Stimulated activated CD4-positive, alpha-beta T cell treated with anti-CD3 and anti-CD28 coated beads, Interleukin-15, amount 100 ng/mL, for 1 hour (primary cell): ENCODE results near the gene KAT7.

Source experiments
- DNase-seq, 2 donors: peaks; one replicate each; pipeline ENCODE4 v3.0.0-alpha.2; 2020; ENCODE audit warnings: low read depth in 1 of 2, low spot score in 1 of 2

The KAT7 gene

DNA sequence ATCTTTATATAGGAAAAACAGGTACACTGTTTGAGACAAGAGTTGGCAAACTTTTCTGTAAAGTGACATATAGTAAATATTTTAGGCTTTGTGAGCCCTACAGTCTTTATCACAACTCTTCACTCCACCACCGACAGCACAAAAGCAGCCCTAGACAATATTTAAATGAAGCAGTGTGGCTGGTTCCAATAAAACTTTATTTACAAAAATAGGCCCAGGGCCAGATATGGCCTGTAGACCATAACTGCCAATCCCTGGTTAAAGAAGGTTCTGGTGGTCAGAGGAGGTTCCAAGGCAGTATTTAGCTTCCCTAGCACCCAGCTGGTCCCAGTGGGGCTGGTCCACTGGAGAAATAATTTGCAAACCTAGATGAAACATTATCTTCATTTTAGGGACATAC lies 28.2 kb upstream of the KAT7 start:
- no peak for DNase-seq

DNA sequence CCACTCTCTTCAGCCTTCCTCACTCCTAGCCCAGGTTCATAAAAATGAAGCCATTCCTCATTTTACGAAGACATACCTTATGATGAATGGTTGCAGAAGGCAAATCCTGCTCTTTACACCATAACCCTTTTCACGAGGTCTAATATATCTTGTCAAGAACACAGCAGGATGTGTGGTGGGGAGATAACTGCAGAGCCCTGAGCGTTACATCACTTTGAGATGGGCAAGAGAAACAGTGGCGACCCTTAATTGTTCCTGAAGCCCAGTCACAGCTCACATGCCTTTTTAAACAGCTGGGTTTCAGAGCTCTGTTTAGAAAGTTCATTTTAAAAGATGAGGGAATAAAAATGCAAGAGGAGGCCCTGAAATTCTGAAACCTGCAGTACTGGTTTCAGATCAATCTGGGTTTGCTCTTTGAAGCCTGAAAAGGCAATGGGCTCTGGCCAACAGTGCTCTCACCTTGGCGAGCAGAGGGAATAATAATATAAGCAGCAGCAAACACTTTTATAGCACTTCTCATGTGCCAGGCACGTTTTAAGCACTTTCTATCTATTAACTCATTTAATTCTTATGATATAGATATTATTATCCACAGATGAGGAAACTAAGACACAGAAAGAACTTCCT lies 27.4 kb upstream of the KAT7 start:
- DNase-seq, result no peak

DNA sequence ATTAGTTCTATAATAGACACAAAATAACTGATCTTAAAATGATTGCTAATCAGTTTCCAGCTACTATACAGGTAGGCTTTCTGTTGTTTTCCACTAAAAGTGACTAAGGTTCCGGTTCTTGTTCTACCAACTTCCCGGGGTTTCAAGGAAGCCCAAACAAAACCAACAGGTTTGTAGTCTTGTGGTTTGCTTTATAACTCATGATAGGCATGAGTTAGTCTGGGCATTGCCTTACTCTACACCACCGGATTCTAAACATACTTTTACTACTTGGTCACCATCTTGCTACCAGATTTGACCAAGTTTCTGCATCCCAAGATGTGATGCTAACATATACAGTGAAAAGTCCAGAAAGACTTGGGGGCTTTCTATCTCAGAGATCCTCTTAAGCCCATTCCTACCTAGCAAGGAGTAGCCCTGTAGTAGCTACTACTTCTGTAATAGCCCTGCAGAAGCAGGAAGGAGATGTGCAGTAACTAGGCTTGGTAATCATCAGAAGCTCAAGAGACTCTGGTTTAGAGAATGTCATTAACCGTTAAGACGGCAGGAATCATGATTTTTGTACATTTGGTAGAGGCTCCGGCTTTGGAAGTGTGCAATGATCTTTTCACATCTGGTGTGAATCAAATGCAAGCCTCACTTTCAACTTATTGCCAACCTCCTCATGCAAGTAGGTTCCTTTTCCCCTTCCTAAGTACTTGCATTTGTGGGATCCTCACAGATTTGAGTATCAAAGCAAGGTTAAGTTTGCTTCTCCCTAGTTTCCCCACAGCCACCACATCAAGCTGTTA lies 26.1 kb upstream of the KAT7 start:
- DNase-seq, result no peak

DNA sequence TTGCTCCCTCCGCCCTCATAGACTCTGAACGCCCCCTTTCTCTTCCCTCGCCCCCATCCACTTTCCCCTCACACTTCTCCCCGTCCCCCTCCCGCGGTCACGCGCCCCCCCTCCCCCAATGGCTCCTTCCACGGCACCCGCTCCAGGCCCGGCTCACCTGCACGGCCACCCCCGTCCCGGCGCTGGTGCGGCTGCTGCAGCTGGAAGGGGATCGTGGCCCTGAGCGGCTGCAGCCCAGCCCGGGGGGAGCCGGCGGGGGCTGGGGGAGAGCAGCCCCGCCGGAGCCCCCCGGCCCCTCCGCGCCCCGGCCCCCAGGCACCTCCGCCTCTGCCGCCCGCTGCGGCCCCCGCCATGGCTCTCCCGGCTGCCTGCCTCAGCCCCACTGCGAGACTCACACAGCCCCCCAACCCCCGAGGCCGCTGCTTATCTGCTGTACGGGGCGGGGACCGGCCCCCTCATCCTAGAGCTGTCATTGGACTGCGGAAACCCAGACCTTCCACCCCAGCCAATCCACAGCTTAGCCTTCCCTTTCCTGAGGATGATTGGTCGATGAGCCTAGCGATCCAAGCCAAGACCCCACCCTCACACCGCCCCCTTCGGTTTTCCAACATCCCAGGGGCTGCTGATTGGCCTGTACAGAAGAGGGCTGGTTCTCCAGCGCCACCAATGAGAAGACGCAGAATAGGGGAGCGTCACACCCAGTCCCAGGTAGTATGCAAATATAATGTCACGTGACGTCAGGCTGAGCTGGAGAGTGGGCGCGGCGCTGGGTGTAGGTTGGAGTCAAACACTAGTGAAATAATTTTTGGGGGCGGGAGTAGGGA lies 24.5 kb upstream of the KAT7 start, which contains the start of gene FAM117A:
TSS of gene FAM117A (minus strand) at position 397 of the 824 bp plus-strand sequence. CDS start at position 353, 44 bp downstream.
- peak; percentile 79 to 93 for DNase-seq

DNA sequence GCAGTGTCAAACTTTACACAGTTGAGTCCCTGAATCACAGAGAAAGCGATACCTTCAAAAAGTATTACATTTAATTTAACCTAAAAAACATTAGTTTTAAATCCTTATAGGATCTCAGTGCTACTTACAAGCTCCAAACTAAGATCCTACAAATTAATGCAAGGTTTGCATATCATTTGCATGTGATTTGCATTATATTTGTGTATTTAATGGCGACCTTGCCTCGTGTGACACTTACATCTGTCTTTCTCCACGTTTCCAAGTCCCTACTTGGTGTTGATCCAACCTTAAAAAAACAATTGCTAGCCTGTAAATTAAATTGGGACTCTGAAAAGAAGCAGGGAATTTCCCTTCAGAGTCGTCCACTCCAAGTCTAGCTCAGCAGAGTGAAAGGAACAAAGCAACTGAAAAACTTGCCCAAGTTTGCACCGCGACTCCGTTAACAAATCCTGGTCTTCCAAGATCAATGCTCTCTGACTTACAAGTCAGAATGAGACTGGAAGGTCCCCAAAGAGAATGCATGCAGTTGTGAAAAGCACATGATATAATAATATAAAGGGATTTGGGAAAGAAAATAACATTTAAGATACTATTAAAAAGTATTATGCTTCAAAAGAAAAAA lies 23.8 kb upstream of the KAT7 start:
- DNase-seq, result no peak

DNA sequence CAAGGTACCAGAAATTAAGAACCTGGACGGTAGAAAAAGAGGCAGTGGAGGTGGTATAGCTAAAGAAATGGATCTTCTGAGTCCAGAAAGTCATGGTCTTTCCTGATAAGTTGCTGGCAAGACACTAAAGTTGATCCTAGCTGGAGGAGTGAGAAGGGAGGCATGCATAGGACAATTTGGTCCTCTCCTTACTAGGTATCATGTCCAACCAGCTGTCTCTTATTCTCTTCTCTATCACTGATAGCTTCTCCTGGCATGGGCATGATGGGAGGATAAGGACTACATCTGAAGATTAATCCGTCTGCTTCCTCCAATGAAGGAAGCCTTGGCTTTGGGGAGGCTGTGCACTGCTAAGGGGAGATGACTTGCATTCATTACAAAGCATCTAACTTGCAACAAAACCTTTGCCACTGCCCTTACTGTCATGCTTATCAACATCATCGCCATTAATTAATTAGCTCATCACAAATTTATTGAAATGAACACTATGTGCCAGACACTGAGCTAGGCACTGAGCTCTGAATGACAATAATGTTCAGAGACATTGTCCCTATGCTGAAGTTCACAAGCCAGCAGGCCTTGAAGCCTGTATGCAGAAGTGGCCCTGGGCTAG lies 21.5 kb upstream of the KAT7 start:
- no peak for DNase-seq

DNA sequence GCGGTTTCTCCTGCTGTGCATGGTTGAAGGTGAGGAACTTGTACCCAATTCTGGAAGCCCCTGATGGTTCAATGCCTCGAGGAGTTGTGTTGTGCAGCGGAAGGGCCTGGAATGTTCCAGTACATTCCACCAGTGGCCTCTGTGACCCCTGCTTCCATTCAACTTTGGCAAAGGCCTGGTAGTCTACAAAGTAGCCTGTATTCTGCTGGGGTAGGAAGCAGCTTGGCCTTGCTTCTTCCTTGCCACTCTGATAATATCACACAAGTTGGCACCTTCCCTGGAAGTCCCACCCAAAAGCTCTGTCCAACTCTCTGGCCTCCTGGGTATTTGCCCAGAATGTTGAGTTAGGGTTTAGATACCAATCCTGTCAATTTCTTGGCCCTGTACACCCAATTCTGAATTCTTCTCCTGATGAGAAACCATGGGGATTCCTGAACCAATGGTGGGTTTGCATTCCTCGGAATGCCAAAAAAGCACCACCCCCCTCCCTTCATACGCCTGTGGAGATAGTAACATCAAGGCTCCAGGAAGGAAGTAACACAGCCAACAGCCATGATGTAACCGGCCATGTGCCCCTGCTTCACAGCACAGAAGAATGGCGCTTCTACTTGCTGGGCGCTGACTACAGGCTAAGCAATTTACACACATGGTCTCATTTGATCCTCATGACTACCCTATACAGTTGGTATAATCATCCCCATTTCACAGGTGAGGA lies 12.8 kb upstream of the KAT7 start:
- DNase-seq, result no peak

DNA sequence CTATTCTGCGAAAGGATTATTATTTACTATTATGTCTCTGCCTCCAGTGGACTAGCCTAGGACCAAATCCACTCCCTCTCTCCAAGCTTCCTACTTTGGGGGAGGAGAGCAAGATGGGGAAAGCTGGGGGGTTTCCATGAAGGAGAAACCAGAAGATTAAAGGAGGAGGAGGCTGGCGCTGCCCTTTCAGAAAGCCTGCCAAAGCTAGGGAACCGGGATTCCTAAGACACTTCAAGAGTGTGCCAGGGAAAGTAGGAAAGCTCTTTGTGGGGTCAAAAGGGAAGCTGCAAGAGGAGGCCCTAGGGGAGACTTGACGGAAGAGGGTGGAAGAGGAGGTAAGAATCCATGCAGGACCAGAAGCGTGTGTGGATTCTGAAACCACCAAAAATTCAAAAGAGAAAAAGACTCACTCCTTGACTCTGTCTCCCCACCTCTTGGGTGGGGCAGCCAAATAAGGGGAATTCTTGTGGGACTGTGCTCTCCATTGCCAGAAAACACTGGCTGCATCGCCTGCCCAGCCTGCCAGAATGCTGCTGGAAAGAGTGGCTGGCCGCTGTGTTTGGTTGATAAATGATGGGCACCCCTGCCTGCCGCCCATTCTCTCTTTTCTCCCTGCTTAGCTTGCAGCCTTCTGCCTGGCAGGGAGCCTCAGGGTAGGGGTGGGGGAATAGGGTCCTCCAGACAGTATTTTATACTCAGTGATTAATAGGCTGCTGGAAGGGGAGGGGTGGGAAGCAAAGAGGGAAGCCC lies 11.8 kb upstream of the KAT7 start:
- no peak for DNase-seq

DNA sequence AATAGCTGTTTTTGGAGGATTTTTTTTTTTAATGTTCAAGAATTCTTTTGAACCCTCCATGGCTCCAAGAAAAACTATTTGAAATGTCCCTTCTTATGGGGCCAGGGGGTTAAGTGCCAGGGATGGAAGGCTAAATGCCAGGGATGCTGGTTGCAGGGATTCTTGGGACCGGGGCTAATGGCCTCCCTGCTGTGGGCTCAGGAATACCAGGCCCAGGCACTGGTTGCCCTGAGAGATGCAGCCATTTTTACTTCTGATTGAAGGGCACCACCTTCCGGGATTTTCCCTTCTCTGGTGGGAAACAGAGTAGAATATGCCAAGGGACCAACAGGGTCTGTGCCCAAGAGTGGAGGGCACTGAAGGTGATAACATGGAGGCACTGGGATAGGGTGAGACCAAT lies 10.9 kb upstream of the KAT7 start:
- DNase-seq, result no peak

DNA sequence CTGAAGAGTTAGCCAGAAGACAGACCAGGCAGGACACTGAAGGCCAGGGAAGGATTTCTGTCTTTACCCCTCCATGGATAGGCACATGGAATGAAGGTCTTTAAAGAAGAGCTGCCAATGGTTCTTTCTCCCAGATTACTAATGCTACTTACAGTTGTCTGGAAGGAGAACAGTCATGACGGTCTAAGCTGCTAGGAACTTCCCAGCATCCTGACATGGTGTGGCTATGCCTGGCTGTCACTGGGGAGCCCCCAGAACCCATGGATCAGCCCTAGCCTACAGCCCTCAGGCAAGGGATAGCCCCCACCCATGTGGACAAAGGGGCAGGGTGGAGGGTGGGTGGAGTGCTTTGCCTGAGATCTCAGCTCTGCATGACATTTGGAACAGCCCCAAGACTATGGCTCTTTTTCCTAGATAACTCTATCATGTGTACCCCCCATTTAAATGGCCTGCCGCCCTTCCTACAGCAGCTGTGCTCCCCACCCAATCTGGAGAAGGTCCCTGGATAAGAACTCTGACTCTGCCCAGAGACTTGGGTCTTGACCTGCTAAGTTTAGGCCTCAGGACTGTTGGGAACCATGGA lies 9.2 kb upstream of the KAT7 start:
- DNase-seq, result no peak

DNA sequence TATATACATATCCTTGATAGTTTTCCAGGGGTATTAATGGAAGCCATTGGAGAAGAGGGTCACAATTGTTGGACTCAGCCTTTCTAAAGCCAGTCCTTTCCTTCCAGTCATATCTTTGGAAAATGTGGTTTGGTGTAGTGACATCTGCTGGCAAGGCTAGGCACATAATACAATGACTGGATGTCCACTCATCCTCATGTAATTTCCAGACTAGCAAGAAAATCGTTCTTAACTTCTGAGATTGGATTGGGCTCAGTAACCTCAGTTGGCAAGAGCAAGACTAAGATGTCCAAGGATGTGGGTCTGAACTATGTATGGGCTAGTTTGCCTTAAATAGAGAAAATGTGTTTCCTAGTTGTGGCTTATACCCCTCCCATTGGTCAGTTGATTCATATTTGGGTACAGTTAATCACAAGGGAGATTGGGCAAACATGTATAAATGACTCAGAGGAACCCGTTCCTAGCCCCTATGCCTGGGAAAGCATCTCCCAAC lies 8.7 kb upstream of the KAT7 start:
- DNase-seq, result no peak

DNA sequence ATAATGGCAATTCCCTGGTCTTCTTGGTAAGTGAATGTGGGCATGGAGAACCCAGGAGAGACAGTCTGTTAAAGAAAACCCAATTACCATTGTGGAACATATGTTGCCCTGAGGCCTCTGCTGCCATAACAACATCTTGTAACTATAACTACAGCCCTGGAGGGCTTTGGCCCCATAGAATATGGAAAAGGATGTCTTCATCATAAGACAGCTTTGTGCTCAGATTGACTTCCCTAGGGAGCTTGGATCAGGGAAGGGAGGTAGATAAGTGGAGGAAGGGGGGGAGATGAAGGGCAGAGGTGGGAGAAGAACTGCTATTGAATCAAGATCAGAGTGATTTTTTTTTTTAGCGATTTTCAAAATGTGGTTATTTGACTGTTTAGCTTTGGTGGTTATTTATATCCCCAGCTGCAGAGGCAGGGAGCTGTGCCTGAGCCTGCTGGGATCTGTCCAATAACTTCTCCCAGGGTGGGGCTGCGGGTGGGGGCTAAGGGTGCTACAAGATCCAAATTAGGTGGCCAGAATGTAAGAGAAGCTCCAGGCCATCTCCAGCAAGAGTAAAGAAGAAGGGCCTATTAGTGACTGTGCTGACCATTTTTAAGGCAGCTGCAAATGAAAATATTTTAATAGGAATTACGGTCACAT lies 5.3 kb upstream of the KAT7 start:
- no peak for DNase-seq

DNA sequence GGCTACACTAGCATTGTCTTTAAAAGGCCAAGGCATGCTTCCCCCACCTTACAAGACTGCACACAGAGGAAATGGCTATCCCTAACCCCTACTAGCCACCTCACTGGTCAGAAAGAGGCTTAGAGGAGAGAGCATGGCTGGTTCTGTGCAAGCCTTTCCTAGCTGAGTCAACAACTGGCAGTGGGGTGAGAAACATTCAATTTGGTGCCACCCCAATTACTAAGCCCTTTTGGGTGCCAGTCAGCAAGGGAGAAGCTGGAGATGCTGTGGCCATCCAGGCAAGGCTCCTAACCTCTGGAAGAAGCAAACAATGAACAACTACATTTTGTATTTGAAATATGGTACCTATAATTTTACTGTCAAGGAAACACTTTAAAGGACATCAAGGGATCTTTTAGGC lies 4.7 kb upstream of the KAT7 start:
- DNase-seq, result no peak

DNA sequence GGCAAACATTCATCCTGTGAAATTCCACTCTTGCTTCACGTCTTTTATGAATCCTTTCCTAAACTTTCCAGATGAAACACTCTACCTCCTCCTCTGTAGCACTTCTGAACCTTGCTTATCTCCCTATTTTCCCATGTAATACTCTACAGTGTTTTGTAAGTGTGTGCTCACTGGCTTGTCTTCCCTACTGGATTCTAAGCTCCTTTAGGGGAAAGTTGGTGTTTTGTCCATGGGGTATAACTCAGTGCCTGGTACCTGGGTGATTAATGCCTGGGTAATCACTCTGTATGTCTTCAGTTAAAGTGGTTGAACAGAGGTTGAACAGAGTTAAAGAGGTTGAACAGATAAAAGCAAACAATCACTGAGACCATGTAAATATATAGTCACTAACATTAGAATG lies 3.8 kb upstream of the KAT7 start:
- no peak for DNase-seq

DNA sequence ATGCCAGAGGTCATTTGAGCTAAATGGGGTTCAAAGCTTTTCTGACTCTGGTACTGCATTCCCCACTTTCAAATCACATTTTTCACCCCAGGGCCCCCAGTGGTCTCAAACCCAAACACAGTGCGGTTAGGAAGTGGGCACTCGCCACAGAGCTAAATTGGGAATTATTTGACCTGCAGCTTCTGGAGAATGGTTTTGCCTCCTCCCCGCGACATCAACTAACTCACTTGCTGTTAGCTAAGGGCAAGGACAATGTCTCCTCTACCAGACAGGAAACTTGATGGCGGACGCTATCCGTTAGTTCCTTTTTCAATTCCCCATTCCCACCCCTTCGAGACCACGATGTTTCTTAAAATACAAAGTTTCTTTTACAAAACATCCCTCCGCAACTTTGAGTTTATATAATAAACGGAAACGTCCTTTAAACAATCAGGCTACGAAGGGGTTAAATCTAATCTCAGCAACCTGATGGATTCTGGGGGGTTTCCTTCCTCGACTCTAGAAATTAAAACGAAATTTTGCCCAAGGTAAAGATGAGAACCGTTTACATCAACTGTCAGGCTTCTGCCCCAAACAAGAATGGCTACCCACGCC lies 500 bp upstream of the KAT7 start:
- DNase-seq, result no peak

DNA sequence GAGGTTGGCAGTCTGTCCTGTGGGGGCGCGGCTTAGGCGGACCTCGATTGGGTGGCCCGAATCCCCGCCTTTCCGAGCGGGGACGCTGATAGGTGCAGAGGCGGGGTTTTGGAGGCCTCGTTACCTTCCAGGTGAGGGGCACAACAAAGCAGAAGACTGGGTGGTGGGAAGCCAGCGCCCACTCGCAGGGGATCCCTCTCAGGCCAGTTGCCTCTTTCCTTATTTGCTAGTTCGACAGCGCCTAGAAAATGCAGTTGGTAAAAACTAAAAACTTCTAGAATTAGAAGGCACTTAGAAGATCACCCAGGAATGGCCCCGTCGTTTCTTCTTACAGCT lies 730 bp downstream of the KAT7 start:
- no peak for DNase-seq

DNA sequence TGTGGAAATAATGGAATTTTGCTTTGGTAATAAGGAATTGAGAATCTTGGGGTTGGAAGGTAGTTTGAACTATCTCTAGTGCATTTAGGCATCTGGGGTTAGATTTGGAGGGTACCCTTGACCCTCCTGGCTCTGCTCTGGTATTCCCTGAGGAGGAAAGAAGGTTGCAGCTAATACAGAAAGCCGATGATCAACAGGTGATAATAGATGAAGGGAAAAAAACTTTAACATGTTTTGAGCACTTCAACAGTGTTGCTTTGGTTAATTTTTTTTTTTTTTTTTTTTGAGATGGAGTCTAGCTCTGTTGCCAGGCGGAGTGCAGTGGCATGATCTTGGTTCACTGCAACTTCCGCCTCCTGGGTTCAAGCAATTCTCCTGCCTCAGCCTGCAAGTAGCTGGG lies 4.8 kb downstream of the KAT7 start:
- no peak for DNase-seq

DNA sequence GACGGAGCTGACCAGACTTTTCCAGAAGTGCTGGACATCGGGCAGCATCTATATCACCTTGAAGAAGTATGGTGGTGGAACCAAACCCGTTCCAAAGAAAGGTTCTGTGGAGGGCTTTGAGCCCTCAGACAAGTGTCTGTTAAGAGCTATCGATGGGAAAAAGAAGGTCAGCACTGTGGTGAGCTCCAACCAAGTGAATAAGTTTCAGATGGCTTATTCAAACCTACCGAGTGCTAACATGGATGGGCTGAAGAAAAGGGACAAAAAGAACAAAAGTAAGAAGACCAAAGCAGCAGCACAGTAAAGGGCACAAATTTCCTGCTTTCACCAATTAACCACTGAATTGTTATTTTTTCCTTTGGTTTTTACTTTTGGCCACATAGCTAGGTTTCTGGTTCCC lies 6.9 kb downstream of the KAT7 start:
- no peak for DNase-seq

DNA sequence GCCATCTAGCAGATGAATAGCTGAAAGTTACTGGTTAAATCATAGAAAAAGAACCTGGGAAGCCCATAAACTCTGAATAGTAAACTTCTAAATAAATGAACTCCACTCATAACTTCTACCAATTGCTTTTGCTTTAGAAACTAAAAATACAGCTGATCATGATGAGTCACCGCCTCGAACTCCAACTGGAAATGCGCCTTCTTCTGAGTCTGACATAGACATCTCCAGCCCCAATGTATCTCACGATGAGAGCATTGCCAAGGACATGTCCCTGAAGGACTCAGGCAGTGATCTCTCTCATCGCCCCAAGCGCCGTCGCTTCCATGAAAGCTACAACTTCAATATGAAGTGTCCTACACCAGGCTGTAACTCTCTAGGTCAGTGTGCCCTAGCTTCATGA lies 9.7 kb downstream of the KAT7 start:
- DNase-seq, result no peak
